Measurements from ENCODE around the gene FRMD4B. TPM values are rescaled to one million over a fixed set of nuclear protein-coding genes. Genes with fewer than 3 reads are reported as not detected.

The FRMD4B gene
- total RNA-seq, 4 donors from 2014 or later = 10.5 to 22.0 (median 14.8) TPM

GRCh38 chr3:69422751-69423150 lies 36.9 kb upstream of the FRMD4B start:
- Histone ChIP-seq H3K27ac (replicated peaks in 1 of 4) (no peak overlapping the region), H3K36me3 (no peaks in the 10 kb centered on the region), H3K4me3 (no peak overlapping the region), H3K9me3 (no peaks in the 10 kb centered on the region), H3K4me1 (peaks cover 0 to 5% (median 0%) of the 10 kb centered on the region in 4 donors), H3K27me3 (no peaks in the 10 kb centered on the region)
- intact Hi-C loops (cut with DNase I) = loop anchor here (10.0 kb wide), 1 partner anchor 118 kb away; no protein-coding TSS in a partner anchor
- TF ChIP-seq POLR2A (IDR thresholded peaks at IDR 0.05; ENCODE audit: low read depth) (no peak), POLR2AphosphoS5 (IDR thresholded peaks at IDR 0.05) (no peak), CTCF (IDR thresholded peaks at IDR 0.05) (no peak), EP300 (IDR thresholded peaks at IDR 0.05) (no peak)
- 92% methylated on average over 1 of the region's 1 CpG for WGBS
- DNase-seq (ENCODE audit: extremely low spot score) = no peak

GRCh38 chr3:69420781-69421520 lies 35.1 kb upstream of the FRMD4B start:
- TF ChIP-seq EP300 (IDR thresholded peaks at IDR 0.05) = no peak
- Histone ChIP-seq H3K27me3 (no peaks in the 10 kb centered on the region), H3K4me3 (no peak overlapping the region), H3K9me3 (no peaks in the 10 kb centered on the region), H3K4me1 (peaks cover 0 to 5% (median 0%) of the 10 kb centered on the region in 4 donors), H3K36me3 (no peaks in the 10 kb centered on the region), H3K27ac (replicated peaks in 1 of 4) (no peak overlapping the region)
- intact Hi-C loops (cut with DNase I) = loop anchor here (10.0 kb wide), 1 partner anchor 116 kb away; no protein-coding TSS in a partner anchor
- no peak for DNase-seq (ENCODE audit: extremely low spot score)
- WGBS = 75% methylated on average over 5 of the region's 5 CpGs

GRCh38 chr3:69419276-69419675 lies 33.4 kb upstream of the FRMD4B start:
- intact Hi-C loops (cut with DNase I) = no loop called here
- TF ChIP-seq POLR2AphosphoS5 (IDR thresholded peaks at IDR 0.05) (no peak), CTCF (IDR thresholded peaks at IDR 0.05) (no peak), EP300 (IDR thresholded peaks at IDR 0.05) (no peak), POLR2A (IDR thresholded peaks at IDR 0.05; ENCODE audit: low read depth) (no peak)
- 83% methylated on average over 3 of the region's 3 CpGs for WGBS
- Histone ChIP-seq H3K36me3 (no peaks in the 10 kb centered on the region), H3K27ac (replicated peaks in 1 of 4) (no peak overlapping the region), H3K27me3 (no peaks in the 10 kb centered on the region), H3K9me3 (no peaks in the 10 kb centered on the region), H3K4me3 (no peak overlapping the region), H3K4me1 (peaks cover 0 to 5% (median 0%) of the 10 kb centered on the region in 4 donors)
- no peak for DNase-seq (ENCODE audit: extremely low spot score)

- H3K27me3 ChIP-seq = no peaks in the 10 kb centered on the region
- TF ChIP-seq EP300 (IDR thresholded peaks at IDR 0.05) (no peak), CTCF (IDR thresholded peaks at IDR 0.05) (no peak), POLR2A (IDR thresholded peaks at IDR 0.05; ENCODE audit: low read depth) (no peak)
- WGBS = 95% methylated on average over 5 of the region's 5 CpGs
- no peaks in the 10 kb centered on the region for H3K9me3 ChIP-seq
- no peak for DNase-seq (ENCODE audit: extremely low spot score)
- H3K36me3 ChIP-seq = no peaks in the 10 kb centered on the region
- peaks cover 0 to 5% (median 0%) of the 10 kb centered on the region in 4 donors for H3K4me1 ChIP-seq
- H3K4me3 ChIP-seq = no peak overlapping the region
- intact Hi-C loops (cut with DNase I) = no loop called here
- no peak overlapping the region for H3K27ac ChIP-seq (replicated peaks in 1 of 4)
Measured at GRCh38 chr3:69417541-69418078, 31.7 kb upstream of the FRMD4B start.

GRCh38 chr3:69413551-69414207 lies 27.8 kb upstream of the FRMD4B start:
- H3K4me3 ChIP-seq = no peak overlapping the region
- no peak overlapping the region for H3K27ac ChIP-seq (replicated peaks in 1 of 4)
- no peak for DNase-seq (ENCODE audit: extremely low spot score)
- TF ChIP-seq POLR2AphosphoS5 (IDR thresholded peaks at IDR 0.05) = no peak
- no peak for TF ChIP-seq POLR2A (IDR thresholded peaks at IDR 0.05; ENCODE audit: low read depth)
- TF ChIP-seq EP300 (IDR thresholded peaks at IDR 0.05) = no peak
- TF ChIP-seq CTCF (IDR thresholded peaks at IDR 0.05) = no peak
- WGBS = 49% methylated on average over 9 of the region's 9 CpGs
- H3K4me1 ChIP-seq = peaks cover 0 to 11% (median 6%) of the 10 kb centered on the region in 4 donors
- intact Hi-C loops (cut with DNase I) = loop anchor here (5.0 kb wide), 1 partner anchor 251 kb away; no protein-coding TSS in a partner anchor
- H3K27me3 ChIP-seq = no peaks in the 10 kb centered on the region
- H3K9me3 ChIP-seq = no peaks in the 10 kb centered on the region
- H3K36me3 ChIP-seq = no peaks in the 10 kb centered on the region

Measured in esophagus muscularis mucosa (tissue), 4 donors.